ENCODE measurements around the gene DDX24.

GRCh38 chr14:94040247-94040646 is 40.8 kb downstream of the DDX24 start:
- TF ChIP-seq CTCF (IDR thresholded peaks at IDR 0.05; ENCODE audit: low read depth, low read length, poor library complexity, severe bottlenecking) (no peak), EZH2phosphoT487 (IDR thresholded peaks at IDR 0.05; ENCODE audit: borderline replicate concordance, low read length) (no peak)

Data from DOHH2 (cell line).